NOMO-1 treated with dmso at 0.1 percent for 144 hours (cell line): ENCODE data around the gene ATP11C.
"Not testable (repeated sequence)": the region's sequence is repeated elsewhere in the genome, so short reads cannot be mapped to it uniquely, and the experiment has no call there.

Source experiments
- DNase-seq: peaks from one replicate; lab custom pipeline; 2025; ENCODE audit not compliant: unreplicated experiment; lab: John Stamatoyannopoulos, UW

The ATP11C gene

DNA sequence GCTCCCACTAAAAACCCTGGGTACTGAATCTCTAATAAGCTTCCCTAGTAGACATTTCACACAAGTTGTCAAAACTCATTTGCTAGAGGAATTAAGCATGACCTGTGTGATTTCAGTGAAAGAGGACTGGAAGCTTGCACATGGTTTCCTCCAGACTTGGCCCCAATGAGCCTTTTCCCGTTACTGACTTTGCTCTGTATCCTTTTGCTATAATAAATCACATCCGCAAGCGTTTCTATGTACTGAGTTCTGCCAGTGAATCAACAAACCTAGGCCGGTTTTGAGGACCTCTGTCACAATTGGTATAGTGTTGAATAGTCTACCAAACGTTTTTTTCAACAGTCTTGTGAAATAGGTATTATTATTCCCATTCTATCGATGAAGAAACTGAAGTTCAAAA lies 8.2 kb downstream of the ATP11C start:
- no peak for DNase-seq

DNA sequence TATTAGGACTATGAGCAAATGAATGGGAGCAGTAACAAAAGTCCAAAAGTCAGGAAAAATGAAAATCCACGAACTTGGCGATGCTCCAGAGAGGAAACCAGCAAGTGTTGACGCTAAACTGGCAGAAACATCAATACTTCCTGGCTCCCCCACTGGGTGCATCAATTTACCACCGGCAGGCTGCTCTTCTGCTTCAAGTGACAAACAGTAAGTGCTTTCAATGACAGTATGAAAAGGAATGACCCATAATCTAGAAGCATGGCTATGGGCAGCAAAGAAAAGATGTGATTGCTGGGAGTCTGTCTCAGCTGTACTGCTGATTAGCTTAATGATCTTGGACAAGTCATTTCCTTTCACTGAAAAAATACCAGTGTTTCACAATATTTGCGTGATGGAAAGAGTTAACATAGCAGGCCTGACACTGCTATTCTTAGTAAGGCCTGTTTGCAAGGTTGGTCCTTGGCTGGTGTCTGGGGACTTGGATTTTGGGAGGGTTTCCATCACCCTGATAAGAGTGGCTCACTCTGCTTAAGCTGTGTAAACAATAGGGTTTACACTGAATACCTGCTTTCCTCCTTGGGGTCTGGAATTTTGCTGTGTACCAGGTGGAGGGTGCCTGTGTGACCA lies 8.7 kb downstream of the ATP11C start:
- DNase-seq = no peak

DNA sequence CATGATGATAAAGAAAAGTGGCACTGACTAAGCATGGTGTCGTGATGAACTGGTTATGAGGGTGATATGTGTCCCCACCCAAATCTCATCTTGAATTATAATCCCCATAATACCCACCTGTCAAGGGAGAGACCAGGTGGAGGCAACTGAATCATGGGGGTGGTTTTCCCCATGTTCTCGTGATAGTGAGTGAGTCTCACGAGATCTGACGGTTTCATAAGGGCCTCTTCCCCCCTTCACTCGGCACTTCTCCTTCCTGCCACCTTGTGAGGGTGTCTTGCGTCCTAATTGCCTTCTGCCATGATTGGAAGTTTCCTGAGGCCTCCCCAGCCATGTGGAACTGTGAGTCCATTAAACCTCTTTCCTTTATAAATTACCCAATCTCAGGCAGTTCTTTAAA lies 11.7 kb downstream of the ATP11C start:
- not testable (repeated sequence) for DNase-seq

- DNase-seq = no peak
Measured at GRCh38 chrX:139920316-139920715, 12.5 kb downstream of the ATP11C start.

- no peak for DNase-seq
Measured at GRCh38 chrX:139914421-139914820, 18.4 kb downstream of the ATP11C start.

- DNase-seq = no peak
Measured at GRCh38 chrX:139909712-139910111, 23.1 kb downstream of the ATP11C start.

DNA sequence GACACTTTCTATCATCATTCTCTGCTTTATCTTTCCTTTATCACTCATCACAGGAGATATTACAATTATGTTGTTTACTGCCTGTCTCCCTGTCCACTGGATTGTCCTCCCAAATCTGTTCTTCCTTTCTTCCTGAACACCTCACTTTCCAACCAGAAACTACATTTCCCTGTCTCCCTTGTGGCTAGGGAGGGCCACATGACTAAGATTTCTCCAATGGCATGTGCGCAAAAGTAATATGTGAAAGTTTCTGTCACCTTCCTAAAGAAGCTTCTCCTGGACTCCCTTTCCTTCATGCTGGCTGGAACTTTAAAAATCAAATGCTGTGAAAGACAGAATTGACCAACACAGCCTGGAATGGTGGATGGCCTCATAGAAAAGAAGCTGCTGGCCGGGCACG lies 25.8 kb downstream of the ATP11C start:
- DNase-seq = no peak

- DNase-seq = no peak
Measured at GRCh38 chrX:139905743-139906142, 27.1 kb downstream of the ATP11C start.

DNA sequence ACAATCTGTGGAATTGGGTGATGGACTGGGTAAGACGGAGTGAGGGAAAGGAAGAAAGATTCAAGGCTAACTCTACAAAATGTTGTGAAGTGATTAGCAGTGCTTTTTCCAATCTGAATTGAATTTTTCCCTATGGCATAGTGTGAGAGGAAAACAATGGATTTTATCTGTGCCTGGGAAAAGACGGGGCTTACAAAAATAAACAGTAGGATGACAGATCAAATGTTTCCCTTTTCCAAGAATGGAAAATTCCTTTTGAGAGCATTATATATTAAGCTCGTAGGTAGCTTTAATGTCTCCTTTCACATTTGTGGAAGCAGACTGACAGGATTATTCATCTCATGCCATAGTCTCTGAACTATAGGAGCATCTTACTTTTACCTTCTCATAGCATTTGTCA lies 27.8 kb downstream of the ATP11C start:
- no peak for DNase-seq

DNA sequence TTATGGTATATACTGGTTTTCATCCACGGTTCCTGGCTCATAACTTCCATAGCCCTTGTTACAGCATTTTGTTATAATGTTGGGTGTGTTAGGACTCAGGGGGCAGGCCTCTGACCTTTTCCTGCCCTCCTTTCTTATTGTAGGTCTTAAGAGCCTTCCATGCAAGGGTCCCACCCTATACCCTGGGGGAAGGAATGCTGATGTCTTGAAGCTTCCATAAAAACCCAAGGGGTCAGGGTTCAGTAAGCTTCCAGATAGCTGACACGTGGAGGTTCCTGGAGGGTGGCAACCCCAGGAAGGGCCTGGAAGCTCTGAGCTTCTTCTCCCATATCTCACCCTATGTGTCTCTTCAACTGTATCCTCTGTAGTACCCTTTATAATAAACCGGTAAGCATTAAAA lies 29.6 kb downstream of the ATP11C start:
- DNase-seq = no peak

DNA sequence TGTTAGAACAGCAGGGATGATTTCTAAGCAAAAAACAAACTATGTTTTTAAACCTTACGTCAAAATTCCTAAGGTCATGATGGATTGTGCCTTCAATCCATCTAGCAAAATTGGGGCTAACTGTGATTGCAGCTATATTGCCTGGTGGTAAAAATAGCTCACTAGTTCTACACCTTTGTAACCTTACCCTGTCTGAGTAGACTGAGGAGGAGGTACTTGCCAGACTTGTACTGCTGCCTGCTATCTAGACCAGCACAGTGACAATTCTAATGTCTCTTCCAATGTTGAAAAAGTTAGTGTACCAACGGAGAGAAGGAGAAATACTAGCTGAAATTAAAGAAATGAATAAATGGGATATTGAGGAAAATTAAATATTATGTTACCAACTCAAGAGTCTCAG lies 30.3 kb downstream of the ATP11C start:
- DNase-seq = no peak

DNA sequence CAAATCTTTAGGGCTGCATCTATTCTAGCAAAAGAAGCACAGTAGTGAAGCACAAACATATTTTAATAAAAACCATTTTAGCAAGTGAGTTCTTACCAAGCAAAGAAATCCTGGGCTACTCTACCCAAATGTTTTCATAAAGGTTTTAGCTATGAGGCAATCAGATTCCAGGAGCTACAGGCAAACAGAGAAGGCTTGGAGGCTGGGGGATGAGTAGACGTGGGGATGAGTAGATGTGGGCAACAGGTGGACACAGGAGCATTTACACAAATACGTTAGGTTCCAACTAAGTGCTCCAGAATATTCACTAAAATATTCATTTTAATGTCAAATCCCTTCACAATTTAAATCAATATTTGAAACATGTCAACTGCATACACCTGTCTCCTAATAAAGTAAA lies 34.5 kb downstream of the ATP11C start:
- no peak for DNase-seq

GRCh38 chrX:139892512-139892911 lies 40.3 kb downstream of the ATP11C start:
- DNase-seq = no peak

DNA sequence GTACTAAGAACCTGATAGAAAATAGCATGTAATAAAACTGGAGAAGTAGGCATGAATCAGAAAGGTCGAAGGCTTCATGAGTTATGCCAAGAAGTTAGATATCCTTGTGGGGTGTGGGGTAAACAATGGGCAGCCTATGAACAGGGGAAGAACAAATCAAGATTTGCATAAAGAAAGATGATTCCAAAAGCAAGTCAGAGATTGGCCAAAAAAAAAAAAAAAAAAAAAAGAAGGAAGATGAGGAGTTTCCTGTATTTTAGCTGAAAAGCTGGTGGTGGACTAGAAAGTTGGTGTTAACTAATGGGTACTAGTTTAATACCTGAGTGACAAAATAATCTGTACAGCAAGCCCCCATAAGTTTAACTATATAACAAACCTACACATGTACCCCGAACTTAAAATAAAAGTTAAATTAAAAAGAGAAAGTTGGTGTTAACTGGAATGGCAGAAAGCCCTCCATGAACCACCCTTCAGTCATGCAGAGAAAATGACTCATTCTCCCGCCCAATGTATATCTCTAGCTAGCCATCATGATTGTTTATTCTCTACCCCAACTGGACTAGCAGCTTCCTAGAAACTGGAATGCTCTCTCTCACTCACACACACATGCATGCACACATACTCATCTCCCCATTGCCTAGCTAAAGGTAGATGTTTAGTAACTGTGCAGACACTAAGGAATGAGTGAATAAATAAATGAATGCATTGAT lies 41.7 kb downstream of the ATP11C start:
- DNase-seq = no peak

- DNase-seq = no peak
Measured at GRCh38 chrX:139889760-139890159, 43.1 kb downstream of the ATP11C start.

- DNase-seq = no peak
Measured at GRCh38 chrX:139883984-139884383, 48.9 kb downstream of the ATP11C start.

GRCh38 chrX:139882299-139882698 lies 50.6 kb downstream of the ATP11C start:
- DNase-seq = no peak

DNA sequence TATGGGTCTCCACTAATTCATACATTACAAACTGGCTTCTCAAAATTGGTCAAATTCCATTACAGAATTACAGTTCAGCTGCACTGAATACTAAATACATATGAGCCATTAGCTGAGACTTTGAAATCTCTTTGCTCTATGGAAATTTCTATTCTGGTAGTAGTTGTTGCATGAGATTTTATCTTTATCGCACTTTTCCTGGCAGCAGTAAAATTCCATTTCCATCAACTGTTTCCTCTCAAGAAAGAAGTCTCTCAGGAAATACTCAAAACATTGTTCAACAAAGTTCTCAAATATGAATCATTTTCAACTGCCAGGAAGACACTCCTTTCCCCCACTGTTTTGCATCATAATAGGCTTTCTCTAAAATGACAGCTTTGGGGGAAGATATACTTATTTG lies 51.3 kb downstream of the ATP11C start:
- no peak for DNase-seq

- no peak for DNase-seq
Measured at GRCh38 chrX:139881130-139881529, 51.7 kb downstream of the ATP11C start.

- no peak for DNase-seq
Measured at GRCh38 chrX:139877710-139878414, 55.0 kb downstream of the ATP11C start.

DNA sequence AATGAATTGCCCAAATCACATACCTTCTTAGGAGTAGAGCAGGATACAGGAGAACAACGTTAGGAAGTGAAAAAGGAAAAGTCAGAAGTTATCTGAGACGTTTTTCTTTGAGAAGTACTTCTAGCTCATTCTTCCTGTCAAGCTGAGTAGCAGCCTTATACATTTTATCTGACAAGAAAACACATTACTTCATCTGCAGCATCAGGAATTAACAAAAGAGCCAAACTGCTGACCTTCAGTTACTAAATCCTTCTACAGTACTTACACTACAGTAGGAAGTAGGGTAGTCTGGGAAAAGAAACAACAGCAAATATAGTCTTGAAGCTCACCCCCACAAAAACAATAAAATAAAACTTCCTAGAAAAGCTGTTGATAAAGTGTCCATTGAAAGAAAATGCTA lies 57.0 kb downstream of the ATP11C start:
- no peak for DNase-seq

GRCh38 chrX:139869796-139870195 lies 63.1 kb downstream of the ATP11C start:
- no peak for DNase-seq
